NCI-H524 treated with DMSO at 0.1 percent for 48 hours (cell line): ENCODE measurements around the gene HPD.

Source experiments
- DNase-seq: peaks from one replicate; lab custom pipeline; 2025; lab: John Stamatoyannopoulos, UW

The HPD gene

GRCh38 chr12:121810833-121811433 lies 47.7 kb downstream of the HPD start:
- no peak for DNase-seq

GRCh38 chr12:121810234-121810817 lies 48.3 kb downstream of the HPD start:
- DNase-seq, result no peak

GRCh38 chr12:121809712-121810116 lies 48.9 kb downstream of the HPD start:
- DNase-seq, result no peak

- no peak for DNase-seq
These were observed 50.0 kb downstream of the HPD start for GRCh38 chr12:121808623-121809022.

- DNase-seq, result no peak
These were observed 50.9 kb downstream of the HPD start for GRCh38 chr12:121807642-121808347.

- DNase-seq, result no peak
These were observed 51.9 kb downstream of the HPD start for GRCh38 chr12:121806546-121807423.

- DNase-seq, result no peak
These were observed 52.6 kb downstream of the HPD start for GRCh38 chr12:121806009-121806545.

GRCh38 chr12:121805171-121806008 lies 53.3 kb downstream of the HPD start:
- no peak for DNase-seq

GRCh38 chr12:121804417-121805111 lies 54.1 kb downstream of the HPD start:
- DNase-seq, result no peak

GRCh38 chr12:121803861-121804416 lies 54.7 kb downstream of the HPD start, which contains the start of gene SETD1B:
Gene SETD1B (plus strand): TSS chr12:121804009. CDS start chr12:121804738, 729 bp downstream.
- no peak for DNase-seq

- peak; percentile 76 for DNase-seq
These were observed 55.6 kb downstream of the HPD start for GRCh38 chr12:121802843-121803698.

GRCh38 chr12:121802485-121802842 lies 56.2 kb downstream of the HPD start:
- DNase-seq, result no peak

GRCh38 chr12:121801595-121802484 lies 56.8 kb downstream of the HPD start:
- no peak for DNase-seq

GRCh38 chr12:121800694-121801594 lies 57.7 kb downstream of the HPD start:
- no peak for DNase-seq

GRCh38 chr12:121799842-121800693 lies 58.6 kb downstream of the HPD start:
- no peak for DNase-seq

- peak; percentile 25 for DNase-seq
These were observed 59.4 kb downstream of the HPD start for GRCh38 chr12:121799156-121799841.
